ENCODE measurements around the gene CPXM1.

CPXM1 gene

GRCh38 chr20:2822073-2822472, 21.6 kb upstream of the CPXM1 start:
- TF ChIP-seq CTCF (IDR thresholded peaks at IDR 0.05; ENCODE audit: control insufficient read depth, extremely low read depth, insufficient read depth), result no peak
- no peak for DNase-seq (ENCODE audit: low read depth)
- H3K4me3 ChIP-seq (ENCODE audit: low read depth, low read length), result no peak overlapping the region

GRCh38 chr20:2820896-2821869, 20.8 kb upstream of the CPXM1 start:
- DNase-seq (ENCODE audit: low read depth), result no peak
- H3K4me3 ChIP-seq (ENCODE audit: low read depth, low read length), result no peak overlapping the region
- TF ChIP-seq CTCF (IDR thresholded peaks at IDR 0.05; ENCODE audit: control insufficient read depth, extremely low read depth, insufficient read depth), result no peak

GRCh38 chr20:2820084-2820895, 19.9 kb upstream of the CPXM1 start:
- no peak for DNase-seq (ENCODE audit: low read depth)
- H3K4me3 ChIP-seq (ENCODE audit: low read depth, low read length), result no peak overlapping the region
- no peak for TF ChIP-seq CTCF (IDR thresholded peaks at IDR 0.05; ENCODE audit: control insufficient read depth, extremely low read depth, insufficient read depth)

- no peak for TF ChIP-seq CTCF (IDR thresholded peaks at IDR 0.05; ENCODE audit: control insufficient read depth, extremely low read depth, insufficient read depth)
- H3K4me3 ChIP-seq (ENCODE audit: low read depth, low read length), result no peak overlapping the region
- DNase-seq (ENCODE audit: low read depth), result no peak
These were observed 17.6 kb upstream of the CPXM1 start for GRCh38 chr20:2817891-2818595.

- DNase-seq (ENCODE audit: low read depth), result no peak
- no peak overlapping the region for H3K4me3 ChIP-seq (ENCODE audit: low read depth, low read length)
- no peak for TF ChIP-seq CTCF (IDR thresholded peaks at IDR 0.05; ENCODE audit: control insufficient read depth, extremely low read depth, insufficient read depth)
These were observed 16.9 kb upstream of the CPXM1 start for GRCh38 chr20:2817341-2817726.

- no peak overlapping the region for H3K4me3 ChIP-seq (ENCODE audit: low read depth, low read length)
- no peak for TF ChIP-seq CTCF (IDR thresholded peaks at IDR 0.05; ENCODE audit: control insufficient read depth, extremely low read depth, insufficient read depth)
- no peak for DNase-seq (ENCODE audit: low read depth)
These were observed 16.3 kb upstream of the CPXM1 start for GRCh38 chr20:2816583-2817340.
